ENCODE data around the gene PLA2G2D.

GRCh38 chr1:20087668-20088067 is 31.7 kb downstream of the PLA2G2D start:
- peak; percentile 34; the same call in 1 of the 2 replicates for TF ChIP-seq CTCF (conservative IDR thresholded peaks at IDR 0.05; ENCODE audit: low read depth, low read length)
- no peak for TF ChIP-seq EZH2 (IDR thresholded peaks at IDR 0.05; ENCODE audit: borderline replicate concordance, low read depth, low read length, poor library complexity, severe bottlenecking)
